ENCODE results near the gene DAZAP2.
"Not testable (repeated sequence)": the region's sequence is repeated elsewhere in the genome, so short reads cannot be mapped to it uniquely, and the experiment has no call there.

The DAZAP2 gene

GRCh38 chr12:51217133-51217967 is 21.3 kb upstream of the DAZAP2 start:
- peak; percentile 9 for DNase-seq

GRCh38 chr12:51217968-51218606 is 20.5 kb upstream of the DAZAP2 start, which contains the start of gene POU6F1:
Gene POU6F1, minus strand, starts transcription at chr12:51218062. Its CDS starts 11,226 bp downstream, at chr12:51206836.
- DNase-seq, result peak; percentile 83

GRCh38 chr12:51218607-51219161 is 19.9 kb upstream of the DAZAP2 start:
- DNase-seq, result no peak

- DNase-seq, result no peak
Measured at GRCh38 chr12:51219322-51219721, 19.3 kb upstream of the DAZAP2 start.

- DNase-seq, result not testable (repeated sequence)
Measured at GRCh38 chr12:51219857-51220256, 18.8 kb upstream of the DAZAP2 start.

GRCh38 chr12:51222461-51222860 is 16.2 kb upstream of the DAZAP2 start:
- no peak for DNase-seq

- no peak for DNase-seq
Measured at GRCh38 chr12:51224625-51225024, 14.0 kb upstream of the DAZAP2 start.

- no peak for DNase-seq
Measured at GRCh38 chr12:51225234-51225633, 13.4 kb upstream of the DAZAP2 start.

- no peak for DNase-seq
Measured at GRCh38 chr12:51225771-51226170, 12.9 kb upstream of the DAZAP2 start.

GRCh38 chr12:51227112-51227511 is 11.5 kb upstream of the DAZAP2 start:
- not testable (repeated sequence) for DNase-seq

- no peak for DNase-seq
Measured at GRCh38 chr12:51227962-51228361, 10.7 kb upstream of the DAZAP2 start.

- no peak for DNase-seq
Measured at GRCh38 chr12:51229116-51229809, 9.4 kb upstream of the DAZAP2 start.

- no peak for DNase-seq
Measured at GRCh38 chr12:51232642-51233041, 6.0 kb upstream of the DAZAP2 start.

GRCh38 chr12:51234530-51234929 is 4.1 kb upstream of the DAZAP2 start:
- no peak for DNase-seq

GRCh38 chr12:51238037-51238509 is 553 bp upstream of the DAZAP2 start:
- no peak for DNase-seq

- no peak for DNase-seq
Measured at GRCh38 chr12:51240971-51241370, 2.3 kb downstream of the DAZAP2 start.

- DNase-seq, result no peak
Measured at GRCh38 chr12:51242120-51242519, 3.5 kb downstream of the DAZAP2 start.

GRCh38 chr12:51242876-51243275 is 4.2 kb downstream of the DAZAP2 start:
- no peak for DNase-seq

- DNase-seq, result peak; percentile 11
Measured at GRCh38 chr12:51244269-51244668, 5.6 kb downstream of the DAZAP2 start.

- DNase-seq, result no peak
Measured at GRCh38 chr12:51245476-51246253, 7.0 kb downstream of the DAZAP2 start.

GRCh38 chr12:51246254-51246853 is 7.7 kb downstream of the DAZAP2 start:
- peak; percentile 51 for DNase-seq
